GM21526 (cell line): Measurements from ENCODE around the gene NDUFV1.
"Not testable (repeated sequence)": the region's sequence is repeated elsewhere in the genome, so short reads cannot be mapped to it uniquely, and the experiment has no call there.

Experiments
- ATAC-seq: cut with Tn5 transposase; IDR thresholded peaks from one replicate; pipeline ENCODE4 v1.9.1; 2021; ENCODE audit warnings: moderate library complexity; ENCODE audit not compliant: unreplicated experiment, low FRiP score

Gene NDUFV1

GRCh38 chr11:67636962-67637361 is 30.2 kb downstream of the NDUFV1 start:
- ATAC-seq: no peak

GRCh38 chr11:67637441-67637840 is 30.7 kb downstream of the NDUFV1 start:
- not testable (repeated sequence) for ATAC-seq

GRCh38 chr11:67638535-67639437 is 32.0 kb downstream of the NDUFV1 start:
- no peak for ATAC-seq

GRCh38 chr11:67639438-67639859 is 32.7 kb downstream of the NDUFV1 start, which contains the start of gene TBX10:
Gene TBX10 (minus strand): TSS chr11:67639763. CDS start chr11:67639472, 291 bp downstream.
- ATAC-seq: no peak

GRCh38 chr11:67640021-67640757 is 33.5 kb downstream of the NDUFV1 start:
- ATAC-seq: no peak

GRCh38 chr11:67640758-67641337 is 34.1 kb downstream of the NDUFV1 start:
- ATAC-seq: no peak

GRCh38 chr11:67641338-67642172 is 34.8 kb downstream of the NDUFV1 start:
- ATAC-seq: no peak

GRCh38 chr11:67642173-67643120 is 35.7 kb downstream of the NDUFV1 start:
- no peak for ATAC-seq

- ATAC-seq: no peak
These were observed 37.3 kb downstream of the NDUFV1 start for GRCh38 chr11:67644042-67644441.

- ATAC-seq: no peak
These were observed 38.0 kb downstream of the NDUFV1 start for GRCh38 chr11:67644472-67645418.

GRCh38 chr11:67645521-67646461 is 39.1 kb downstream of the NDUFV1 start:
- ATAC-seq: no peak

GRCh38 chr11:67646535-67647336 is 40.0 kb downstream of the NDUFV1 start:
- no peak for ATAC-seq

GRCh38 chr11:67647471-67647870 is 40.7 kb downstream of the NDUFV1 start:
- no peak for ATAC-seq

- ATAC-seq: no peak
These were observed 41.5 kb downstream of the NDUFV1 start for GRCh38 chr11:67648140-67648795.

GRCh38 chr11:67648796-67649613 is 42.3 kb downstream of the NDUFV1 start:
- ATAC-seq: no peak
